ENCODE data around the gene CCDC9B.
A peak's percentile ranks its signal among the peaks of the same experiment; 100 is the strongest.

Gene CCDC9B

DNA sequence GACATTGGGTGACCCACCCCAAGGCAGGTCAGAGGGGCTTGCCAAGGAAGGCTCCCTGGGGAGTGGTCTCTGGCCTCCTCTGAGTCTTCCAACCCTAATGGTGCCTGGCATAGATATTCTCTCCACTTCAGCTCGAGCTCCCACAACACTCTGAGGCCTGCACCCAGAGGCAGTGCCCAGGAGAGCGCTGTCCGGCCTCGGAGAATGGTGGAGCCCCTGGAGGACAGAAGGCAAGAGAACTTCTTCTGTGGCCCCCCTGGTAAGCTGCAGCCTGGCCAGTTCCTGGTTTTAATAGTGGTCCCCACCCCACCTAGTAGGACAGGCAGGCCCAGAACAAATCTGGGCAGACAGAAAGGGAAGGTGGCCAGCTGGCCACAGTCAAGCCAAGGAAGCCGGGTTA, 24.3 kb upstream of the CCDC9B start:
- DNase-seq (ENCODE audit: low read depth): no peak
- H3K4me3 ChIP-seq (replicated peaks; ENCODE audit: low read depth, low read length): no peak overlapping the region
- TF ChIP-seq, protein P1, sequence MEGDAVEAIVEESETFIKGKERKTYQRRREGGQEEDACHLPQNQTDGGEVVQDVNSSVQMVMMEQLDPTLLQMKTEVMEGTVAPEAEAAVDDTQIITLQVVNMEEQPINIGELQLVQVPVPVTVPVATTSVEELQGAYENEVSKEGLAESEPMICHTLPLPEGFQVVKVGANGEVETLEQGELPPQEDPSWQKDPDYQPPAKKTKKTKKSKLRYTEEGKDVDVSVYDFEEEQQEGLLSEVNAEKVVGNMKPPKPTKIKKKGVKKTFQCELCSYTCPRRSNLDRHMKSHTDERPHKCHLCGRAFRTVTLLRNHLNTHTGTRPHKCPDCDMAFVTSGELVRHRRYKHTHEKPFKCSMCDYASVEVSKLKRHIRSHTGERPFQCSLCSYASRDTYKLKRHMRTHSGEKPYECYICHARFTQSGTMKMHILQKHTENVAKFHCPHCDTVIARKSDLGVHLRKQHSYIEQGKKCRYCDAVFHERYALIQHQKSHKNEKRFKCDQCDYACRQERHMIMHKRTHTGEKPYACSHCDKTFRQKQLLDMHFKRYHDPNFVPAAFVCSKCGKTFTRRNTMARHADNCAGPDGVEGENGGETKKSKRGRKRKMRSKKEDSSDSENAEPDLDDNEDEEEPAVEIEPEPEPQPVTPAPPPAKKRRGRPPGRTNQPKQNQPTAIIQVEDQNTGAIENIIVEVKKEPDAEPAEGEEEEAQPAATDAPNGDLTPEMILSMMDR (IDR thresholded peaks at IDR 0.05; ENCODE audit: low read length, missing control alignments): no peak

DNA sequence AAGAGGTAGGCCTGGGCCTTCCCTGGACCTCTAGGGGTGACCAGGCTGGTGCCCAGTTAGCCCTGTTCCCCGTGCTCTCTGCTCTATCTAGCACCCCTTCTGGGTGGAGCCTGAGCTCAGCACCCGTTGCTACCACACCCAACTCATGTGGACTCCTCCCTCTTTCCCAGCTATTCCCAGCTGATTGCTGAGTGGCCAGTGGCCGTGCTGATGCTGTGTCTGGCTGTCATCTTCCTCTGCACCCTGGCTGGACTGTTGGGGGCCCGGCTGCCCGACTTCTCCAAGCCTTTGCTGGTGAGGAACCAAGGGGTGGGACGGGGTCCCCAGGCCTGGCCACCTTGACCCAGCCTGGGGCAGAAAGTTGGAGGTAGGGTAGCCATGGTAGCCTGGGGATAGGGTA, 23.5 kb upstream of the CCDC9B start:
- no peak for DNase-seq (ENCODE audit: low read depth)
- H3K4me3 ChIP-seq (replicated peaks; ENCODE audit: low read depth, low read length): no peak overlapping the region
- TF ChIP-seq, protein P1 (IDR thresholded peaks at IDR 0.05; ENCODE audit: low read length, missing control alignments): no peak

DNA sequence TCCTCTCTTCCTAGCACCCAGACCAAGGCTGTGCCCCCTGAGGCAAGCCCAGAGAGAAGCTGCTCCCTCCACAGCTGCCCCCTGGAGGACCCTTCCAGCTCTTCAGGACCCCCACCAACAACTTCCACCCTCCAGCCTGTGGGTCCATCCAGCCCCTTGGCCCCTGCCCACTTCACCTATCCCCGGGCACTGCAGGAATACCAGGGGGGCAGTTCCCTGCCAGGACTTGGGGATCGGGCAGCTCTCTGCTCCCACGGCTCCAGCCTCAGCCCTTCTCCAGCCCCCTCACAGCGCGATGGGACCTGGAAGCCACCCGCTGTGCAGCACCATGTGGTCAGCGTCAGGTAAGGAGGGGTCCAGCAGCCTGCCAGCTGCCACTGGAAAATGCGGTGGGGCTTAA, 22.9 kb upstream of the CCDC9B start:
- DNase-seq (ENCODE audit: low read depth): no peak
- TF ChIP-seq, protein P1 (IDR thresholded peaks at IDR 0.05; ENCODE audit: low read length, missing control alignments): no peak
- no peak overlapping the region for H3K4me3 ChIP-seq (replicated peaks; ENCODE audit: low read depth, low read length)

DNA sequence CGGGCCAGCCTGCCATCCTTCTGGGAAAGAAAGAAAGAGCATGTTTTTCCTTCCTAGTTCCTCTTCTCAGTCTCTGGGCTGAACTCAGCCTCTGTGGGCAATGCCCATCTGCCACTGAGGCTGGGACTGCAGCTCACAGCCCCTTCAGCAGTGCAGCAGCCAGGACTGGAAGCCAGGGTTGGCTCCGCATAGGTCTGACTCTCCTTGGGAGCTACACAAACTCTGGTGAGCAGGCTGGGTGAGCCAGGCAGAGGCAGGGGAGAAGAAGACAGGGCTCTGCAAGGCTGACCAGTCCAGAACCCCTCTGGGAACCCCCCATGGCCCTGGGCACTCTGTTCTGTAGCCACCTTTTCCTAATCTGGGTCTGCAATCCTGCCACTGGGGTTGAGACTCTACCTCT, 20.9 kb upstream of the CCDC9B start:
- no peak for DNase-seq (ENCODE audit: low read depth)

DNA sequence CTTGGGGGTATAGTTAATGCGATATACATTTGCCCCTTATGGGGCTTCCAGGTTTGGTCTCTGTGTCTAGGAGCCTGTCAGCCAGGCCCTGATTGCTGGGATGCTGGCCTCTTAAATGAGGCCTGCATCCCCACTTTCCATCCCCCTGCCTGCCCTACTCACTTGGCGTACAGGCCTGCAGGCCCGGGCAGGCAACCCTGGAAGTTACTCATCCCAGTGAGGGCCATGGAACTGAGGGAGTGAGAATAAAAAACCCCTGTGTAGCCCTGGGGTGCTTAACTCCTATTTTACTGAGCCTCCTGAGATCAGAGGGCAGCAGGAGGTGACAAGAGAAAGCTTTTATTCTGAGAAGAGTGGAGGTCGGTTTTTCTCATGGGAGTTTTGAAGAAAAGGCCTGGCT, 19.3 kb upstream of the CCDC9B start:
- H3K4me3 ChIP-seq (replicated peaks; ENCODE audit: low read depth, low read length): no peak overlapping the region
- DNase-seq (ENCODE audit: low read depth): no peak
- TF ChIP-seq, protein P1 (IDR thresholded peaks at IDR 0.05; ENCODE audit: low read length, missing control alignments): no peak

More for the DNA sequence above, 20.9 kb upstream of the CCDC9B start:
- no peak overlapping the region for H3K4me3 ChIP-seq (replicated peaks; ENCODE audit: low read depth, low read length)
- TF ChIP-seq, protein P1 (IDR thresholded peaks at IDR 0.05; ENCODE audit: low read length, missing control alignments): no peak

DNA sequence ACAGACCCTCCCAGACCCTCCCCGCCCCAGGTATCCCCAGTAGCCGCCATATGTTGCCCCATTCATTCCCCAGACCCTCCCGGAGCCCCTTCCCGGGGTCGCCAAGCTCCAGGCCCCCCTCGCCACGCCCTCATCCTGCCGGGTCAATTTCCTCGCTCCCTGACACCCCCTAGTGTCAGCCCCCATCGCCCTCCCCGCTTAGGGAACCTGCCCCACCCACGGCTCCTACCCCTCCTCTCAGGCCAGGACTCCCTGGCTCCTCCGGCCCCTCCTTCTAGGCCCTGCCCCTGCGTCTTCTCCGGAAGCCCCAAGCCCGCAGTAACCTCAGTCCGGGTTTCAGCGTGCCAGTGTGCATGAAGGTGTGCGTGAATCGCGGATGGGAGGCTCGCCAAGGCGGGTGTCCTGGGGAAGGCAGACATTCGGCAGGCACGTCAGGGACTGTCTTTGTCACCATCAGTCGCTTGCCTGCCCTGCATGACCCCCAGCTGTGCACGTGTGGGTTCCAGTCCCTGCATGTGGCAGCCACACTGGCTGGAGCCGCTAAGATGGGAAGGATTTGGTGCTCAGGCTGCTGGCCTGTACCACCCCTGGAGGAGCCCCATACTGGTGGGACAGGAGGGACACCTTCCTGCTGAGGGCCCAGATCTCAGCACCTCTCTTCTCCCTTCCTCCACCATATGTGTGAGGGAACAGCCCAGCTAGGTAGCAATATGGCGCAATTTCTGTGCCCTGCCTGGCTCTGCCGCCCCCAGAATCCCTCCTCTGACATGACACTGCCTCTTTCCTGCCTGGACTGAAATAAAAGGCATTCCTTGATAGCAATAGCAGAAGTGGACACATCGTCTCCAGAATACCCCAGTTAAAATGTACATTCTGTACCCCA, 18.0 kb upstream of the CCDC9B start:
- TF ChIP-seq, protein P1 (IDR thresholded peaks at IDR 0.05; ENCODE audit: low read length, missing control alignments): no peak
- no peak for DNase-seq (ENCODE audit: low read depth)
- H3K4me3 ChIP-seq (replicated peaks; ENCODE audit: low read depth, low read length): peak overlapping the region; percentile 54
